ENCODE data around the gene FIGLA.

DNA sequence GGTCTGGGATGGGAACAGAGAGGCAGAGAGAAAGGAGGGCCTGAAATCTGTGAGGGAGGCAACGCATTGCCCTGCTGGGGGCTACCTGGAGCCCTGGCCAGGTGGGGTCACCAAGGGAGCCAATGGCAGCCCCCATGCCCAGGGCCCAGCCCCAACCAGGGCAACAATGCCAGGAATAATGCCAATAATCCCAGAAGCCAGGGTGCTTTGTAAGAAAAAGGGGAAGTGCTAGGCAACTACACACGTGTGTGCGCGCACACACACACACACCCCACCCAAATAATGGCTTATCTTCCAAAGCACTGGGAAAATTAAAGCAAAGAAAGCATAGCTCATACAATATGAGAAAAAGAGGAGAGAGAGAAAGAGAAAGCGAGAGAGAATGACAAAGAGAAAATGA, 36.9 kb upstream of the FIGLA start:
- TF ChIP-seq POLR2A (IDR thresholded peaks at IDR 0.05; ENCODE audit: low read length): no peak
- no peak for TF ChIP-seq GATA1 (IDR thresholded peaks at IDR 0.05; ENCODE audit: low read depth, low read length)

Measured in erythroblast (primary cell).